Activated T-cell treated with anti-CD3 and anti-CD28 coated beads for 24 hours (primary cell): ENCODE measurements around the gene MISP.

Experiments used
- DNase-seq: peaks from one replicate; pipeline ENCODE4 v3.0.0-alpha.2; 2020; ENCODE audit warnings: low read depth

Gene MISP

GRCh38 chr19:772730-773436, 22.0 kb downstream of the MISP start:
- DNase-seq = no peak

GRCh38 chr19:776549-776948, 25.6 kb downstream of the MISP start:
- DNase-seq = no peak

- DNase-seq = no peak
These were observed 28.2 kb downstream of the MISP start for GRCh38 chr19:778910-779653.

- no peak for DNase-seq
These were observed 30.0 kb downstream of the MISP start for GRCh38 chr19:780935-781334.

- DNase-seq = no peak
These were observed 30.9 kb downstream of the MISP start for GRCh38 chr19:781800-782184.

- DNase-seq = no peak
These were observed 31.4 kb downstream of the MISP start for GRCh38 chr19:782185-782877.

GRCh38 chr19:782878-783668, 32.2 kb downstream of the MISP start:
- DNase-seq = no peak

GRCh38 chr19:784541-784940, 33.6 kb downstream of the MISP start:
- DNase-seq = no peak

- no peak for DNase-seq
These were observed 36.6 kb downstream of the MISP start for GRCh38 chr19:787536-787935.

- DNase-seq = no peak
These were observed 37.7 kb downstream of the MISP start for GRCh38 chr19:788686-788982.

- DNase-seq = no peak
These were observed 38.2 kb downstream of the MISP start for GRCh38 chr19:788983-789700.

GRCh38 chr19:789701-790060, 38.8 kb downstream of the MISP start:
- DNase-seq = no peak

- DNase-seq = no peak
These were observed 40.2 kb downstream of the MISP start for GRCh38 chr19:791007-791566.

GRCh38 chr19:791567-792305, 40.8 kb downstream of the MISP start:
- DNase-seq = no peak

GRCh38 chr19:792306-792885, 41.5 kb downstream of the MISP start:
- DNase-seq = no peak

GRCh38 chr19:793806-794205, 42.9 kb downstream of the MISP start:
- no peak for DNase-seq

- DNase-seq = no peak
These were observed 44.2 kb downstream of the MISP start for GRCh38 chr19:795073-795611.

- DNase-seq = no peak
These were observed 45.0 kb downstream of the MISP start for GRCh38 chr19:795691-796581.
